HepG2 (cell line): ENCODE results near the gene DCDC2. TPM values are rescaled to one million over a fixed set of nuclear protein-coding genes. Genes with fewer than 3 reads are reported as not detected.
A peak's percentile ranks its signal among the peaks of the same experiment; 100 is the strongest.

Experiments
- AHR ChIP-seq: IDR thresholded peaks from 2 replicates; pipeline ENCODE4 v1.6.1; 2018; ENCODE audit warnings: missing genetic modification reagents, missing compliant biosample characterization
- AKNA ChIP-seq: sonication (generic); formaldehyde crosslinking; IDR thresholded peaks from 2 replicates; pipeline ENCODE4 v1.4.0; 2020; ENCODE audit warnings: missing genetic modification reagents, borderline replicate concordance
- CC2D1A ChIP-seq: sonication (generic); formaldehyde crosslinking; IDR thresholded peaks from 2 replicates; pipeline ENCODE4 v1.8.1; 2023; ENCODE audit warnings: mild to moderate bottlenecking, missing genetic modification reagents
- DNMT3B ChIP-seq: conservative IDR thresholded peaks from 2 replicates; pipeline ENCODE4 v1.6.1; 2016; ENCODE audit warnings: missing biosample characterization, control low read depth
- GABPB1 ChIP-seq: IDR thresholded peaks from 2 replicates; pipeline ENCODE4 v1.6.1; 2016; ENCODE audit warnings: mild to moderate bottlenecking, missing genetic modification reagents, moderate library complexity, missing compliant biosample characterization
- GFI1 ChIP-seq: sonication (generic); formaldehyde crosslinking; IDR thresholded peaks from 2 replicates; pipeline ENCODE4 v1.5.0; 2020; ENCODE audit warnings: missing genetic modification reagents, mild to moderate bottlenecking, borderline replicate concordance
- PHF5A ChIP-seq: IDR thresholded peaks from one replicate; pipeline ENCODE4 v1.6.1; 2018; ENCODE audit warnings: low read depth, missing genetic modification reagents; ENCODE audit not compliant: unreplicated experiment
- RCOR2 ChIP-seq: IDR thresholded peaks from 2 replicates; pipeline ENCODE4 v1.6.1; 2016; ENCODE audit warnings: missing biosample characterization, missing genetic modification reagents
- RXRB ChIP-seq: IDR thresholded peaks from 2 replicates; pipeline ENCODE4 v1.6.1; 2016; ENCODE audit warnings: borderline replicate concordance, missing genetic modification reagents, missing compliant biosample characterization
- SP140L ChIP-seq: sonication (generic); formaldehyde crosslinking; IDR thresholded peaks from 2 replicates; pipeline ENCODE4 v1.4.0; 2020; ENCODE audit warnings: missing genetic modification reagents, borderline replicate concordance
- ZNF256 ChIP-seq: sonication (generic); formaldehyde crosslinking; conservative IDR thresholded peaks from 2 replicates; pipeline ENCODE4 v1.4.0; 2020; ENCODE audit warnings: missing genetic modification reagents
- ZNF550 ChIP-seq: sonication (generic); formaldehyde crosslinking; IDR thresholded peaks from 2 replicates; pipeline ENCODE4 v1.4.0; 2020; ENCODE audit warnings: mild to moderate bottlenecking, missing genetic modification reagents, borderline replicate concordance
- ZNF564 ChIP-seq: sonication (generic); formaldehyde crosslinking; IDR thresholded peaks from 2 replicates; pipeline ENCODE4 v1.8.1; 2023; ENCODE audit warnings: mild to moderate bottlenecking, missing genetic modification reagents
- ZNF660 ChIP-seq: sonication (generic); formaldehyde crosslinking; IDR thresholded peaks from 2 replicates; pipeline ENCODE4 v1.5.1; 2020; ENCODE audit warnings: mild to moderate bottlenecking, low read depth, missing genetic modification reagents, borderline replicate concordance
- polyA plus RNA-seq, 8 experiments: library from polyadenylated mRNA; depleted of rRNA in 3 of 8; stranded (reverse) in 7 of 8; unstranded in 1 of 8; fragments of >200 nt; fragmentation: Illumina TruSeq in 4 of 8; extraction: Trizol in 4 of 8; gene quantifications; 2 replicates each; pipeline versions ENCODE4 v1.2.1 to v1.2.3, GENCODE V29; 2011 to 2016; ENCODE audit warnings: low read depth in 4 of 8, missing spikeins in 1 of 8, mixed read lengths in 1 of 8; ENCODE audit not compliant: insufficient read depth in 1 of 8
- total RNA-seq, 5 experiments: library from RNA; depleted of rRNA; stranded (reverse); fragments of >200 nt; fragmentation: Illumina TruSeq; extraction: Trizol; gene quantifications; 2 replicates each; pipeline ENCODE4 v1.2.3, GENCODE V29; 2016; ENCODE audit warnings: low read depth in 1 of 5
- TF ChIP-seq, protein P1 (sequence below): sonication (generic); formaldehyde crosslinking; IDR thresholded peaks from 2 replicates; pipeline ENCODE4 v1.5.1; 2020; ENCODE audit warnings: mild to moderate bottlenecking, missing genetic modification reagents, moderate library complexity
- TF ChIP-seq, protein P2 (sequence below): sonication (generic); formaldehyde crosslinking; IDR thresholded peaks from 2 replicates; pipeline ENCODE4 v1.4.0; 2020; ENCODE audit warnings: mild to moderate bottlenecking, missing genetic modification reagents
- TF ChIP-seq, protein P3 (sequence below): sonication (generic); formaldehyde crosslinking; IDR thresholded peaks from 2 replicates; pipeline ENCODE4 v1.4.0; 2020; ENCODE audit warnings: missing genetic modification reagents, low read depth, mild to moderate bottlenecking, borderline replicate concordance
- TF ChIP-seq, protein P4 (sequence below): sonication (generic); formaldehyde crosslinking; IDR thresholded peaks from 2 replicates; pipeline ENCODE4 v1.5.0; 2020; ENCODE audit warnings: missing genetic modification reagents

The DCDC2 gene
- total and polyA plus RNA-seq, 2 of the 13 experiments (the other 11 are each of a cell fraction or from before 2014, with no cell fraction given), result 9.0 to 36.2 TPM

GRCh38 chr6:24385536-24386269 is 27.8 kb upstream of the DCDC2 start (continued):
- TF ChIP-seq, protein P1, sequence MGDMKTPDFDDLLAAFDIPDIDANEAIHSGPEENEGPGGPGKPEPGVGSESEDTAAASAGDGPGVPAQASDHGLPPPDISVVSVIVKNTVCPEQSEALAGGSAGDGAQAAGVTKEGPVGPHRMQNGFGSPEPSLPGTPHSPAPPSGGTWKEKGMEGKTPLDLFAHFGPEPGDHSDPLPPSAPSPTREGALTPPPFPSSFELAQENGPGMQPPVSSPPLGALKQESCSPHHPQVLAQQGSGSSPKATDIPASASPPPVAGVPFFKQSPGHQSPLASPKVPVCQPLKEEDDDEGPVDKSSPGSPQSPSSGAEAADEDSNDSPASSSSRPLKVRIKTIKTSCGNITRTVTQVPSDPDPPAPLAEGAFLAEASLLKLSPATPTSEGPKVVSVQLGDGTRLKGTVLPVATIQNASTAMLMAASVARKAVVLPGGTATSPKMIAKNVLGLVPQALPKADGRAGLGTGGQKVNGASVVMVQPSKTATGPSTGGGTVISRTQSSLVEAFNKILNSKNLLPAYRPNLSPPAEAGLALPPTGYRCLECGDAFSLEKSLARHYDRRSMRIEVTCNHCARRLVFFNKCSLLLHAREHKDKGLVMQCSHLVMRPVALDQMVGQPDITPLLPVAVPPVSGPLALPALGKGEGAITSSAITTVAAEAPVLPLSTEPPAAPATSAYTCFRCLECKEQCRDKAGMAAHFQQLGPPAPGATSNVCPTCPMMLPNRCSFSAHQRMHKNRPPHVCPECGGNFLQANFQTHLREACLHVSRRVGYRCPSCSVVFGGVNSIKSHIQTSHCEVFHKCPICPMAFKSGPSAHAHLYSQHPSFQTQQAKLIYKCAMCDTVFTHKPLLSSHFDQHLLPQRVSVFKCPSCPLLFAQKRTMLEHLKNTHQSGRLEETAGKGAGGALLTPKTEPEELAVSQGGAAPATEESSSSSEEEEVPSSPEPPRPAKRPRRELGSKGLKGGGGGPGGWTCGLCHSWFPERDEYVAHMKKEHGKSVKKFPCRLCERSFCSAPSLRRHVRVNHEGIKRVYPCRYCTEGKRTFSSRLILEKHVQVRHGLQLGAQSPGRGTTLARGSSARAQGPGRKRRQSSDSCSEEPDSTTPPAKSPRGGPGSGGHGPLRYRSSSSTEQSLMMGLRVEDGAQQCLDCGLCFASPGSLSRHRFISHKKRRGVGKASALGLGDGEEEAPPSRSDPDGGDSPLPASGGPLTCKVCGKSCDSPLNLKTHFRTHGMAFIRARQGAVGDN, result no peak; the same call in 1 of the 2 replicates
- TF ChIP-seq GABPB1 (CRISPR knock-in tag) (peak; percentile 33; the same call in 1 of the 2 replicates), GFI1 (CRISPR knock-in tag) (peak; percentile 95), RCOR2 (CRISPR knock-in tag) (peak; percentile 81), SP140L (CRISPR knock-in tag) (peak; percentile 78; the same call in 1 of the 2 replicates), ZNF564 (0 out of 2 replicates have a peak, but pooled peaks have one; percentile 21), RXRB (CRISPR knock-in tag) (peak; percentile 97), AHR (no peak), PHF5A (CRISPR knock-in tag) (no peak), ZNF256 (CRISPR knock-in tag) (no peak), ZNF660 (CRISPR knock-in tag) (no peak), ZNF550 (CRISPR knock-in tag) (0 out of 2 replicates have a peak, but pooled peaks have one; percentile 59), AKNA (CRISPR knock-in tag) (no peak), CC2D1A (CRISPR knock-in tag) (no peak), DNMT3B (CRISPR knock-in tag) (peak; percentile 91; the same call in 1 of the 2 replicates)
- TF ChIP-seq, protein P2, sequence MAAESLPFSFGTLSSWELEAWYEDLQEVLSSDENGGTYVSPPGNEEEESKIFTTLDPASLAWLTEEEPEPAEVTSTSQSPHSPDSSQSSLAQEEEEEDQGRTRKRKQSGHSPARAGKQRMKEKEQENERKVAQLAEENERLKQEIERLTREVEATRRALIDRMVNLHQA (CRISPR knock-in tag), result no peak
- TF ChIP-seq, protein P3, sequence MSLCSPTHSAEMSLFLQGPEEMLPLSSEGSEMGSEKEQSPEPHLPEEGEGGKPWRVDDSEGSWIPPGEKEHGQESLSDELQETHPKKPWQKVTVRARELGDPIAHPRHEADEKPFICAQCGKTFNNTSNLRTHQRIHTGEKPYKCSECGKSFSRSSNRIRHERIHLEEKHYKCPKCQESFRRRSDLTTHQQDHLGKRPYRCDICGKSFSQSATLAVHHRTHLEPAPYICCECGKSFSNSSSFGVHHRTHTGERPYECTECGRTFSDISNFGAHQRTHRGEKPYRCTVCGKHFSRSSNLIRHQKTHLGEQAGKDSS (CRISPR knock-in tag), result peak; percentile 93
- TF ChIP-seq, protein P4, sequence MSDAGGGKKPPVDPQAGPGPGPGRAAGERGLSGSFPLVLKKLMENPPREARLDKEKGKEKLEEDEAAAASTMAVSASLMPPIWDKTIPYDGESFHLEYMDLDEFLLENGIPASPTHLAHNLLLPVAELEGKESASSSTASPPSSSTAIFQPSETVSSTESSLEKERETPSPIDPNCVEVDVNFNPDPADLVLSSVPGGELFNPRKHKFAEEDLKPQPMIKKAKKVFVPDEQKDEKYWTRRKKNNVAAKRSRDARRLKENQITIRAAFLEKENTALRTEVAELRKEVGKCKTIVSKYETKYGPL (CRISPR knock-in tag), result no peak
